H9 (cell line): ENCODE results near the gene SH3RF3. TPM values are rescaled to one million over a fixed set of nuclear protein-coding genes. Genes with fewer than 3 reads are reported as not detected.

Experiments
- DNase-seq: peaks from one replicate; pipeline ENCODE4 v3.0.0-alpha.2; 2017
- H2AFZ ChIP-seq: one replicate; pipeline ENCODE4 v1.6.1; 2013; ENCODE audit warnings: mild to moderate bottlenecking, low read length, control low read depth, moderate library complexity
- H2AK5ac ChIP-seq: 2 replicates; pipeline ENCODE4 v1.6.1; 2013; ENCODE audit warnings: low read length, control low read depth, mixed read lengths; ENCODE audit not compliant: insufficient read length
- H2BK120ac ChIP-seq: one replicate; pipeline ENCODE4 v1.6.1; 2013; ENCODE audit warnings: low read depth, mild to moderate bottlenecking, low read length, control low read depth, inconsistent platforms; ENCODE audit not compliant: poor library complexity, severe bottlenecking
- H2BK12ac ChIP-seq: 2 replicates; pipeline ENCODE4 v1.6.1; 2013; ENCODE audit warnings: low read length, control low read depth, mixed read lengths, low read depth; ENCODE audit not compliant: insufficient read length
- H2BK15ac ChIP-seq: 2 replicates; pipeline ENCODE4 v1.6.1; 2013; ENCODE audit warnings: low read depth, low read length, control low read depth
- H2BK20ac ChIP-seq: one replicate; pipeline ENCODE4 v1.6.1; 2013; ENCODE audit warnings: low read depth, mild to moderate bottlenecking, low read length, control low read depth, inconsistent platforms; ENCODE audit not compliant: poor library complexity, severe bottlenecking
- H2BK5ac ChIP-seq: 2 replicates; pipeline ENCODE4 v1.6.1; 2013; ENCODE audit warnings: low read length, control low read depth, mixed read lengths; ENCODE audit not compliant: insufficient read length
- H3K14ac ChIP-seq: 2 replicates; pipeline ENCODE4 v1.6.1; 2013; ENCODE audit warnings: low read length, control low read depth; ENCODE audit not compliant: insufficient read depth
- H3K18ac ChIP-seq: 2 replicates; pipeline ENCODE4 v1.6.1; 2013; ENCODE audit warnings: low read depth, mild to moderate bottlenecking, mixed read lengths, low read length, control low read depth; ENCODE audit not compliant: insufficient read length
- H3K23ac ChIP-seq: 2 replicates; pipeline ENCODE4 v1.6.1; 2013; ENCODE audit warnings: low read length, control low read depth, mixed read lengths, low read depth; ENCODE audit not compliant: insufficient read length
- H3K23me2 ChIP-seq: 2 replicates; pipeline ENCODE4 v1.6.1; 2013; ENCODE audit warnings: low read depth, mild to moderate bottlenecking, mixed read lengths, low read length, control low read depth; ENCODE audit not compliant: insufficient read length, poor library complexity, severe bottlenecking
- H3K27ac ChIP-seq: 2 replicates; pipeline ENCODE4 v1.5.1; 2013; ENCODE audit warnings: low read length, control low read depth, mixed read lengths, low read depth; ENCODE audit not compliant: insufficient read length
- H3K27me3 ChIP-seq: 2 replicates; pipeline ENCODE4 v1.6.1; 2013; ENCODE audit warnings: low read length, control low read depth, inconsistent platforms; ENCODE audit not compliant: insufficient read depth
- H3K4ac ChIP-seq: 2 replicates; pipeline ENCODE4 v1.6.1; 2013; ENCODE audit warnings: low read depth, mild to moderate bottlenecking, control low read depth, inconsistent platforms, low read length, moderate library complexity
- H3K4me1 ChIP-seq: 2 replicates; pipeline ENCODE4 v1.6.1; 2013; ENCODE audit warnings: low read length, control low read depth, inconsistent platforms; ENCODE audit not compliant: insufficient read depth
- H3K4me2 ChIP-seq: 2 replicates; pipeline ENCODE4 v1.6.1; 2013; ENCODE audit warnings: low read length, control low read depth, mixed read lengths; ENCODE audit not compliant: insufficient read length, insufficient read depth
- H3K56ac ChIP-seq: 2 replicates; pipeline ENCODE4 v1.6.1; 2013; ENCODE audit warnings: low read depth, mild to moderate bottlenecking, mixed read lengths, low read length, control low read depth; ENCODE audit not compliant: insufficient read length
- H3K79me1 ChIP-seq: 2 replicates; pipeline ENCODE4 v1.6.1; 2013; ENCODE audit warnings: low read depth, mild to moderate bottlenecking, moderate library complexity, low read length, control low read depth, inconsistent platforms; ENCODE audit not compliant: insufficient read depth, poor library complexity, severe bottlenecking
- H3K79me2 ChIP-seq: 2 replicates; pipeline ENCODE4 v1.6.1; 2013; ENCODE audit warnings: low read length, control low read depth, inconsistent platforms; ENCODE audit not compliant: insufficient read depth
- H3K9ac ChIP-seq: 2 replicates; pipeline ENCODE4 v1.6.1; 2013; ENCODE audit warnings: low read length, control low read depth, mixed read lengths; ENCODE audit not compliant: insufficient read length; ENCODE audit errors: extremely low read depth
- H3K9me3 ChIP-seq: one replicate; pipeline ENCODE4 v1.6.1; 2013; ENCODE audit warnings: low read depth, low read length, inconsistent platforms; ENCODE audit not compliant: control insufficient read depth
- H3T11ph ChIP-seq: one replicate; pipeline ENCODE4 v1.6.1; 2013; ENCODE audit warnings: mild to moderate bottlenecking, low read length, control low read depth, inconsistent platforms
- H4K20me1 ChIP-seq: one replicate; pipeline ENCODE4 v1.6.1; 2013; ENCODE audit not compliant: control insufficient read depth, insufficient read length, insufficient read depth
- H4K5ac ChIP-seq: 2 replicates; pipeline ENCODE4 v1.6.1; 2013; ENCODE audit warnings: low read depth, mild to moderate bottlenecking, mixed read lengths, low read length, control low read depth; ENCODE audit not compliant: insufficient read length
- H4K8ac ChIP-seq: replicated peaks from 2 replicates; pipeline ENCODE4 v1.6.1; 2013; ENCODE audit warnings: low read length, control low read depth, mixed read lengths, low read depth; ENCODE audit not compliant: insufficient read length
- H4K91ac ChIP-seq: 2 replicates; pipeline ENCODE4 v1.6.1; 2013; ENCODE audit warnings: low read depth, mild to moderate bottlenecking, moderate library complexity, mixed read lengths, low read length, control low read depth; ENCODE audit not compliant: insufficient read length
- H3K27ac Mint-ChIP-seq, 3 experiments: 2 replicates in 2 of 3; 3 replicates in 1 of 3; pipeline ENCODE4 v1.8.0; 2020 to 2021; ENCODE audit warnings: mixed read lengths in 3 of 3, mild to moderate bottlenecking in 1 of 3, moderate library complexity in 1 of 3
- H3K27me3 Mint-ChIP-seq: 2 replicates; pipeline ENCODE4 v1.8.0; 2021; ENCODE audit warnings: low read depth, mild to moderate bottlenecking, moderate library complexity, mixed read lengths
- H3K36me3 Mint-ChIP-seq, 3 experiments: 2 replicates in 2 of 3; 3 replicates in 1 of 3; pipeline ENCODE4 v1.8.0; 2020 to 2021; ENCODE audit warnings: low read depth in 3 of 3, mixed read lengths in 3 of 3; ENCODE audit not compliant: insufficient read depth in 1 of 3
- H3K4me1 Mint-ChIP-seq, 2 experiments: 2 replicates each; pipeline ENCODE4 v1.8.0; 2020; ENCODE audit warnings: mixed read lengths in 2 of 2
- H3K4me3 Mint-ChIP-seq, 2 experiments: 2 replicates in 1 of 2; 3 replicates in 1 of 2; pipeline ENCODE4 v1.8.0; 2020 to 2021; ENCODE audit warnings: mild to moderate bottlenecking in 2 of 2, mixed read lengths in 2 of 2, moderate library complexity in 1 of 2
- H3K9me3 Mint-ChIP-seq, 2 experiments: 2 replicates in 1 of 2; 3 replicates in 1 of 2; pipeline ENCODE4 v1.8.0; 2020; ENCODE audit warnings: mild to moderate bottlenecking in 2 of 2, mixed read lengths in 2 of 2, moderate library complexity in 1 of 2
- CTCF ChIP-seq: fragments of 200-600 bp; sonication (generic); conservative IDR thresholded peaks from 3 replicates; pipeline ENCODE4 v1.8.0; 2021; ENCODE audit warnings: antibody characterized with exemption, mild to moderate bottlenecking
- WGBS: extraction: QIAGEN DNeasy Blood & Tissue Kit; methylation state at CpG from one replicate; pipeline ENCODE4 v1.1.7; 2013; ENCODE audit warnings: missing lambda C conversion rate, low lambda C conversion rate, mixed read lengths; ENCODE audit not compliant: insufficient read length; ENCODE audit errors: extremely low coverage; 5-methylcytosine and 5-hydroxymethylcytosine counted together
- total RNA-seq: library from RNA; stranded (reverse); gene quantifications from 2 replicates; pipeline ENCODE4 v1.2.1, GENCODE V29; 2021

The SH3RF3 gene
- total RNA-seq, 1 experiment from 2014 or later = 0.46 TPM

- no CpG with 5 or more reads among the region's 12 CpGs for WGBS
- Histone ChIP-seq H2BK15ac (no peak overlapping the region), H4K8ac (no peak overlapping the region), H3K27ac (no peak overlapping the region), H3K4ac (no peak overlapping the region), H3K56ac (no peak overlapping the region), H2BK5ac (no peak overlapping the region), H3K79me2 (no peaks in the 10 kb centered on the region), H2AK5ac (no peak overlapping the region), H2AFZ (no peak overlapping the region), H3K79me1 (no peaks in the 10 kb centered on the region), H4K20me1 (no peaks in the 10 kb centered on the region), H3K27me3 (no peaks in the 10 kb centered on the region), H4K5ac (no peak overlapping the region), H3K9ac (no peak overlapping the region), H3K23ac (no peak overlapping the region), H3K23me2 (no peaks in the 10 kb centered on the region), H4K91ac (no peak overlapping the region), H2BK120ac (no peak overlapping the region), H3K9me3 (no peaks in the 10 kb centered on the region), H3K18ac (no peak overlapping the region), H3K14ac (peak overlapping the region; percentile 52), H3K4me1 (no peaks in the 10 kb centered on the region), H3K4me2 (no peak overlapping the region), H2BK12ac (no peak overlapping the region), H3T11ph (no peak overlapping the region), H2BK20ac (no peak overlapping the region)
- Mint-ChIP-seq H3K4me1 (peaks cover 17% of the 10 kb centered on the region in 2 experiments), H3K9me3 (no peaks in the 10 kb centered on the region), H3K27me3 (no peaks in the 10 kb centered on the region; the same call in 1 of the 2 replicates), H3K36me3 (no peaks in the 10 kb centered on the region), H3K27ac (no peak overlapping the region; a peak in 1 of 7 replicates), H3K4me3 (no peak overlapping the region)
- no peak for DNase-seq
- TF ChIP-seq CTCF = no peak
Observed at GRCh38 chr2:109282360-109282759, 153.4 kb downstream of the SH3RF3 start.
